PFSK-1 (cell line): Measurements from ENCODE around the gene RAMACL.

ENCODE experiments used
- FOXP2 ChIP-seq: optimal IDR thresholded peaks from 2 replicates; pipeline ENCODE3; 2011; ENCODE audit warnings: borderline replicate concordance, control low read depth, inconsistent platforms; ENCODE audit not compliant: insufficient read depth; ENCODE audit errors: extremely low read length, extremely low read depth
- POLR2AphosphoS5 ChIP-seq: IDR thresholded peaks from 2 replicates; pipeline ENCODE4 v1.6.1; 2012; ENCODE audit warnings: low read depth, mild to moderate bottlenecking, control low read depth, low read length, moderate library complexity
- REST ChIP-seq, 2 experiments: IDR thresholded peaks; 2 replicates each; pipeline versions ENCODE4 v1.6.1 to v1.8.0; 2011 to 2012; ENCODE audit warnings: low read depth in 2 of 2, low read length in 2 of 2, control low read depth in 1 of 2, inconsistent platforms in 1 of 2, mild to moderate bottlenecking in 1 of 2, moderate library complexity in 1 of 2; ENCODE audit not compliant: insufficient read depth in 1 of 2
- SIN3A ChIP-seq: IDR thresholded peaks from 2 replicates; pipeline ENCODE4 v1.6.1; 2012; ENCODE audit warnings: mild to moderate bottlenecking, low read length, moderate library complexity, borderline replicate concordance; ENCODE audit not compliant: insufficient read depth
- TAF1 ChIP-seq: IDR thresholded peaks from 2 replicates; pipeline ENCODE4 v1.6.1; 2012; ENCODE audit warnings: low read length, control low read depth, borderline replicate concordance; ENCODE audit not compliant: insufficient read depth

The RAMACL gene

GRCh38 chr6:166614589-166614988, 28.1 kb upstream of the RAMACL start:
- TF ChIP-seq TAF1 (no peak), FOXP2 (no peak), REST (IDR thresholded peaks at IDR 0.05; ENCODE audit: insufficient read depth in 1 of 2, low read depth in 2 of 2, low read length in 2 of 2) (no peak), SIN3A (no peak)

GRCh38 chr6:166614171-166614583, 27.7 kb upstream of the RAMACL start:
- no peak for TF ChIP-seq REST (IDR thresholded peaks at IDR 0.05; ENCODE audit: insufficient read depth in 1 of 2, low read depth in 2 of 2, low read length in 2 of 2)
- no peak for TF ChIP-seq FOXP2
- TF ChIP-seq SIN3A = no peak
- no peak for TF ChIP-seq POLR2AphosphoS5
- TF ChIP-seq TAF1 = no peak

GRCh38 chr6:166613027-166613426, 26.5 kb upstream of the RAMACL start:
- no peak for TF ChIP-seq SIN3A

- TF ChIP-seq SIN3A = no peak
- TF ChIP-seq POLR2AphosphoS5 = no peak
- TF ChIP-seq TAF1 = no peak
- TF ChIP-seq FOXP2 = no peak
These were observed 26.0 kb upstream of the RAMACL start for GRCh38 chr6:166612471-166612881.

- TF ChIP-seq REST (IDR thresholded peaks at IDR 0.05; ENCODE audit: insufficient read depth in 1 of 2, low read depth in 2 of 2, low read length in 2 of 2) (no peak), FOXP2 (no peak), TAF1 (no peak), SIN3A (no peak), POLR2AphosphoS5 (no peak)
These were observed 25.2 kb upstream of the RAMACL start for GRCh38 chr6:166611631-166612030.

- no peak for TF ChIP-seq SIN3A
- TF ChIP-seq FOXP2 = no peak
- TF ChIP-seq POLR2AphosphoS5 = no peak
- TF ChIP-seq REST (IDR thresholded peaks at IDR 0.05; ENCODE audit: insufficient read depth in 1 of 2, low read depth in 2 of 2, low read length in 2 of 2) = no peak
- no peak for TF ChIP-seq TAF1
These were observed 23.6 kb upstream of the RAMACL start for GRCh38 chr6:166610069-166610468.
